K562 (cell line): Measurements from ENCODE around the gene GSDME. TPM values are rescaled to one million over a fixed set of nuclear protein-coding genes. Genes with fewer than 3 reads are reported as not detected.

ENCODE experiments used
- CC2D1A ChIP-seq: fragments of 450-650 bp; IDR thresholded peaks from 2 replicates; pipeline ENCODE4 v1.6.1; 2017; ENCODE audit warnings: mild to moderate bottlenecking
- CEBPG ChIP-seq, 3 experiments: fragments of 200-800 bp in 1 of 3; sonication (Bioruptor generic) in 1 of 3; sonication (generic) in 1 of 3; formaldehyde crosslinking in 1 of 3; IDR thresholded peaks in 2 of 3; conservative IDR thresholded peaks in 1 of 3; 2 replicates each; pipeline versions ENCODE4 v1.6.1 to v1.8.0; 2016 to 2022; ENCODE audit warnings: missing compliant biosample characterization in 2 of 3, missing genetic modification characterization in 2 of 3, mild to moderate bottlenecking in 1 of 3, missing genetic modification reagents in 1 of 3
- DMBX1 ChIP-seq: fragments of 250-450 bp; sonication (Bioruptor Pico); IDR thresholded peaks from 2 replicates; pipeline ENCODE4 v1.8.0; 2022; ENCODE audit warnings: inconsistent platforms, mild to moderate bottlenecking, moderate library complexity, borderline replicate concordance
- EWSR1 ChIP-seq: fragments of 450-650 bp; IDR thresholded peaks from 2 replicates; pipeline ENCODE4 v1.6.1; 2018; ENCODE audit warnings: borderline replicate concordance, mild to moderate bottlenecking, low read depth, moderate library complexity; ENCODE audit not compliant: partially characterized antibody
- KLF13 ChIP-seq: fragments of 450-650 bp; IDR thresholded peaks from 2 replicates; pipeline ENCODE4 v1.6.1; 2016; ENCODE audit warnings: missing genetic modification characterization, low read depth, mild to moderate bottlenecking, missing compliant biosample characterization, moderate library complexity, borderline replicate concordance
- MAFK ChIP-seq: IDR thresholded peaks from 2 replicates; pipeline ENCODE4 v1.6.1; 2011; ENCODE audit warnings: low read length, improper control_type of control experiment
- TAL1 ChIP-seq: fragments of 450-650 bp; IDR thresholded peaks from 2 replicates; pipeline ENCODE4 v1.6.1; 2016; ENCODE audit warnings: mild to moderate bottlenecking
- ZNF280A ChIP-seq: fragments of 450-650 bp; IDR thresholded peaks from 2 replicates; pipeline ENCODE4 v1.6.1; 2018; ENCODE audit warnings: mild to moderate bottlenecking, low read depth; ENCODE audit not compliant: partially characterized antibody
- polyA plus RNA-seq, 8 experiments: library from polyadenylated mRNA; depleted of rRNA in 4 of 8; stranded (reverse) in 5 of 8; unstranded in 3 of 8; fragments of >200 nt; fragmentation: Nextera tagmentation in 2 of 8; fragmentation: Illumina TruSeq in 1 of 8; extraction: Ambion mirVana in 2 of 8; extraction: Trizol in 1 of 8; gene quantifications; 2 replicates each; pipeline versions ENCODE4 v1.2.1 to v1.2.3, GENCODE V29; 2011 to 2014; ENCODE audit warnings: inconsistent platforms in 1 of 8, missing spikeins in 1 of 8
- total RNA-seq, 7 experiments: library from RNA; depleted of rRNA in 6 of 7; stranded (reverse); fragments of >200 nt in 6 of 7; fragmentation: Illumina TruSeq in 2 of 7; extraction: Trizol in 2 of 7; gene quantifications; 2 replicates each; pipeline versions ENCODE4 v1.2.1 to v1.2.3, GENCODE V29; 2011 to 2021; ENCODE audit warnings: low replicate concordance in 1 of 7
- TF ChIP-seq, protein P1 (sequence below): fragments of 200-800 bp; sonication (Bioruptor generic); IDR thresholded peaks from 2 replicates; pipeline ENCODE4 v1.6.1; 2016; ENCODE audit warnings: missing genetic modification characterization, missing compliant biosample characterization

The GSDME gene
- total and polyA plus RNA-seq, 9 of the 15 experiments (the other 6 are each of a cell fraction or from before 2014, with no cell fraction given): 0.37 to 1.9 (median 0.62) TPM

GRCh38 chr7:24660546-24660945 lies 96.7 kb downstream of the GSDME start (continued):
- TF ChIP-seq MAFK (no peak), ZNF280A (no peak), CC2D1A (no peak), CEBPG (CRISPR knock-in tag; IDR thresholded peaks at IDR 0.05) (no peak), CEBPG (tag; conservative IDR thresholded peaks at IDR 0.05 in 1 of 2, IDR thresholded peaks at IDR 0.05 in 1 of 2) (no peak), KLF13 (tag) (no peak), DMBX1 (no peak), EWSR1 (no peak), TAL1 (no peak)
- TF ChIP-seq, protein P1, sequence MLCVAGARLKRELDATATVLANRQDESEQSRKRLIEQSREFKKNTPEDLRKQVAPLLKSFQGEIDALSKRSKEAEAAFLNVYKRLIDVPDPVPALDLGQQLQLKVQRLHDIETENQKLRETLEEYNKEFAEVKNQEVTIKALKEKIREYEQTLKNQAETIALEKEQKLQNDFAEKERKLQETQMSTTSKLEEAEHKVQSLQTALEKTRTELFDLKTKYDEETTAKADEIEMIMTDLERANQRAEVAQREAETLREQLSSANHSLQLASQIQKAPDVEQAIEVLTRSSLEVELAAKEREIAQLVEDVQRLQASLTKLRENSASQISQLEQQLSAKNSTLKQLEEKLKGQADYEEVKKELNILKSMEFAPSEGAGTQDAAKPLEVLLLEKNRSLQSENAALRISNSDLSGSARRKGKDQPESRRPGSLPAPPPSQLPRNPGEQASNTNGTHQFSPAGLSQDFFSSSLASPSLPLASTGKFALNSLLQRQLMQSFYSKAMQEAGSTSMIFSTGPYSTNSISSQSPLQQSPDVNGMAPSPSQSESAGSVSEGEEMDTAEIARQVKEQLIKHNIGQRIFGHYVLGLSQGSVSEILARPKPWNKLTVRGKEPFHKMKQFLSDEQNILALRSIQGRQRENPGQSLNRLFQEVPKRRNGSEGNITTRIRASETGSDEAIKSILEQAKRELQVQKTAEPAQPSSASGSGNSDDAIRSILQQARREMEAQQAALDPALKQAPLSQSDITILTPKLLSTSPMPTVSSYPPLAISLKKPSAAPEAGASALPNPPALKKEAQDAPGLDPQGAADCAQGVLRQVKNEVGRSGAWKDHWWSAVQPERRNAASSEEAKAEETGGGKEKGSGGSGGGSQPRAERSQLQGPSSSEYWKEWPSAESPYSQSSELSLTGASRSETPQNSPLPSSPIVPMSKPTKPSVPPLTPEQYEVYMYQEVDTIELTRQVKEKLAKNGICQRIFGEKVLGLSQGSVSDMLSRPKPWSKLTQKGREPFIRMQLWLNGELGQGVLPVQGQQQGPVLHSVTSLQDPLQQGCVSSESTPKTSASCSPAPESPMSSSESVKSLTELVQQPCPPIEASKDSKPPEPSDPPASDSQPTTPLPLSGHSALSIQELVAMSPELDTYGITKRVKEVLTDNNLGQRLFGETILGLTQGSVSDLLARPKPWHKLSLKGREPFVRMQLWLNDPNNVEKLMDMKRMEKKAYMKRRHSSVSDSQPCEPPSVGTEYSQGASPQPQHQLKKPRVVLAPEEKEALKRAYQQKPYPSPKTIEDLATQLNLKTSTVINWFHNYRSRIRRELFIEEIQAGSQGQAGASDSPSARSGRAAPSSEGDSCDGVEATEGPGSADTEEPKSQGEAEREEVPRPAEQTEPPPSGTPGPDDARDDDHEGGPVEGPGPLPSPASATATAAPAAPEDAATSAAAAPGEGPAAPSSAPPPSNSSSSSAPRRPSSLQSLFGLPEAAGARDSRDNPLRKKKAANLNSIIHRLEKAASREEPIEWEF (CRISPR knock-in tag): no peak
- TF ChIP-seq, all 486 proteins: peak for 0
